Amniotic stem cell (primary cell): ENCODE results near the gene MZT2A.
"Not testable (repeated sequence)": the region's sequence is repeated elsewhere in the genome, so short reads cannot be mapped to it uniquely, and the experiment has no call there.

ENCODE experiments used
- DNase-seq: peaks from one replicate; lab custom pipeline; 2025; lab: John Stamatoyannopoulos, UW

The MZT2A gene

DNA sequence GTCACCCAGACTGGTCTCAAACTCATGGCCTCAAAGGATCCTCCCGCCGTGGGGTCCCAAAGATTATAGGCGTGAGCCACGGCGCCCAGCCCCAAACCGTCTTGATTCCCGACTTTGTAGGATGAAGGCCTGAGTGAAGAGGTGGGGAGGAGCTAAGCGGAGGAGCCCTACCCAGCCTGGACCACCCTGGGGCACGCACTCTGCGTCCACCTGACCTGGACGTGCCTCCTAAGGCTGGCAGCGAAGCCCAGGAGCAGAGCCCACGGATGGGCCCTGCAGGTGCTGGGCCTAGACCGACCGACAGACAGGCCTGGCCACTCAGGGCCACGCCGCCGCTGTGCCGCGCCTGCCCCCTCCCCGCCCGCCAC is 744 bp downstream of the MZT2A start:
- not testable (repeated sequence) for DNase-seq

DNA sequence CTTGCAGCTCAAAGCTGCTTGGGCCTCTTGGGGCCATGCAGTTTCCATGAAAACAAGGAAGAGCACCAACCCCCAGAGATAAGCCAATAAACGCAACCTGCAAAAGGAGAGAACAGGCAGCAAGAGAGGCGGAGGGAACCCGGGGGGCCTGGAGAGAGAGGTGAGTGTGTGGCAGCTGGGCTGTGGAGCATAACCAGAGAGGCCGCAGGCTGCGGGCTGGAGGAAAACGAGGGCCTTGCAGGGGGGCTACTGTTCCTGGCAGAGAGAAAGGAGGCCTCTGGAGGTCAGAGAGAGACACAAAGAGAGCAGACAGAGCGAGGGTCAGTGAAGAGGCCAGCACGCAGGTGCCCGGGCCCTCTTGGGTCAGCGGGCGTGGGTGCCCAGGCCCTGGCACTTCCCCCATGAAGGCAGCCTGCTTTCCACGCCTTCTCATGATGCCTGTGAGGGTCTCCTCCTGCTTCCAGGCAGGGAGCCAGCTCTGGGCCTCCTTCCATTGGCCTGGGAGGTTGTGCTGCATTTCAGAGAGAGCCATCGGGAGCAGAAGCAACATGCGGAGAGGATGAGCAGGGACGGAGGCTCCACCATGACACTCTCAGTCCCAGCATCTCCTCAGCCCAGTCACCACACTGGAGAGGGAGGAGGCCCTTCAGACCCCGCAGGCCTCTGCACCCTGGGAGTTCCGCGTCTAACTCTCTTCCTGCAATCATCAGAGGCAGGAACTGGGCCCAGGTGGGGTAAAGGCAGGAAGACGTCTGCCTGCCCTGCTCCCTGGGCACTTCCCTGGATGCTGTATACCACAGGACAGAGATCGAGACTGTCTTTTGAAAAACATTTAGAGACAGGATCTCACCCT is 1.4 kb downstream of the MZT2A start:
- DNase-seq: not testable (repeated sequence)

DNA sequence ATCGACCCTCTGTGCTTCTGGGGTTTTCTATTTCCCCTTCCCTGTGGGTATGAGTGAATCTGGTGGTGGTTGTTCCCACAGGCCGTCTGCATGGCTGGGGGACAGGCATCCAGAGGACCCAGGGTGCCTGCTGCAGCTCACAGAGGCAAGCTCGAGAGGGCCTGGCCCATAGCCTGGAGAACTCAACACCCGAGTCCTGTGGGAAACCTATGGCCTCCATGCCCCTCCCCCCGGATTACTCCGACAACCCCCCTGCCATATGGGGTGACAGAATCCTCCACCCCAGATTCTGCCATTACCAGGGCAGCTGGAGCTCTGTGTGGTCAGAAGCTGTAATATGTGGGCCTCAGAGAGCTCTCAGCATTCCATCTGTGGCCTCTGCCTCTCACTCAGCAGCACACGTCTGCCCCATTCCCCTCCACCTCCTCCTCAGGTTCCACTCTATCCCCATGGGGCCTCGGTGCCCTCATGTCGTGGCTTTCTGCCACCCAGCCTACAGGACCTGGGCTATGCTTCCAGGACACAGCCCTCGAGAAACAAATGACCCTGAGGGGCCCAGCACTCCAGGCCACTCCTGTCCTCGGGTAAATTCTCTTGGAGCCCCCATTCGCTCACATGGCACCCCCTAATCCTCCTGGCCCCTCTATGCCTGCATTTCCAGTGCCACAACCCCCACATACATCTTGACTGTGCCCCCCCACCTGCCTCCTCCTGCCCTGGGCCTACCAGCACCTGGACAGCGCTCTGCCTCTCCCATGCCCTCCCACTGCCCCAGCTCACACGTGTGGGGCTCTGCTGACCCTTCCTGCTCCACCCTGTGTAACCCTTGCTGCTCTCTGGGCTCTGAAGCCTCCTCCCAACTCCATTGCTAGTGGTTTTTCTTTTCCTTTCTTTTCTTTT is 3.6 kb downstream of the MZT2A start:
- no peak for DNase-seq

DNA sequence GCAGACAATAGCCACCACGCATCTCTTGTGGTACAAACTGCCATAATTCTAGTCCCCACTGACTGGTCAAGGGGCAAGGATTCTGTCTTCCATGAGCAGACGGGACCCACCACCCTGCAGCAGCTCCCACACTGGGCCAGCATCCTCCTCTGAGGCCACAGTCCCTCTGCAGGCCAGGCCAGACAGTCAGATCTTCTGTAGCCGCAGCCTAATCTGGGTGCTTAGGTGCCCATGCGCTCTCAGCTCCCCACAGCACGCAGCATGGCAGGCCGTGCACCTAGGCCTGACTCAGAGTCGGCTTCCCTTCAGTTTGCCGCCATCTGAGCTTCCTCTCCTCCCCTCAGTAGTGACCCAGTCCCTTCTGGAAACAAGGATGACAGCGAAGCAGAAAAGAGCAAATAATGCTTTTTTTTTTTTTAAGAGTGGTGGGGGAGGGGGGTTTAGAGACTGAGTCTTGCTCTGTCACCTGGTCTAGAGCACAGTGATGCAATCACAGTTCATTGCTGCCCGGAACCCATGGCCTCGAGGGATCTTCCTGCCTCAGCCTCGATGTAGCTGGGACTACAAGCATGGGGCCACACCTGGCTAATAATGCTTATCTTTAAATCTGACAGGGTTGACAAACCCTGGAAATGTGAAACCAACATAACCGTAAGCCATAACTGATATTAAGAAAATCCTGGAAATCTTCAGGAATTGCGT is 5.8 kb downstream of the MZT2A start:
- DNase-seq: not testable (repeated sequence)

DNA sequence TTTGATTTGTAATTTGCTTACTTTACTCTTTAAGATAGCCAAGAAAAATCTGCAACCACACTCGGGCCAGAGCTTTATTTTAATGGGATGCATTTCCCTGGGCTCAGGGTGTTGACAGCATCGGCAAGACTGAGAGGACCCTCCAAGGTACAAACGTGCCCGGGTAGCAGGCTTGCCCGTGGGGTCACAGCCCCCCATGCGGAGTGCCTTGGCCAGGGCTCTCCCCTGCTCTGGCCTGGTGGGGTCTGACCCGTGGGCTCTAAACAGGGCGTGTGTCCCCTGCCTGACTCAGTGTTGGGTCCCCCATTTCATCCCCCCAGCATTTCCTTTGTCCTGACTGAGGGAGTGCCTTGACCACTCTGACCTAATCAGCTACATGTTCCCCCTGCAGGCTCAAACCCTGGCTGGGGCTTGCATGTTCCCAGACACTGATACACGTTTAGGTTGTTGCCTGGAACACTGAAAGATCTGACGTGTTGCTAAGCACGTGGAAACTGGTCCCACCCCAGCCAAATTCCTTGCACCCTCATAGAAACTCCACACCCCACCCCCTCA is 7.2 kb downstream of the MZT2A start:
- not testable (repeated sequence) for DNase-seq

DNA sequence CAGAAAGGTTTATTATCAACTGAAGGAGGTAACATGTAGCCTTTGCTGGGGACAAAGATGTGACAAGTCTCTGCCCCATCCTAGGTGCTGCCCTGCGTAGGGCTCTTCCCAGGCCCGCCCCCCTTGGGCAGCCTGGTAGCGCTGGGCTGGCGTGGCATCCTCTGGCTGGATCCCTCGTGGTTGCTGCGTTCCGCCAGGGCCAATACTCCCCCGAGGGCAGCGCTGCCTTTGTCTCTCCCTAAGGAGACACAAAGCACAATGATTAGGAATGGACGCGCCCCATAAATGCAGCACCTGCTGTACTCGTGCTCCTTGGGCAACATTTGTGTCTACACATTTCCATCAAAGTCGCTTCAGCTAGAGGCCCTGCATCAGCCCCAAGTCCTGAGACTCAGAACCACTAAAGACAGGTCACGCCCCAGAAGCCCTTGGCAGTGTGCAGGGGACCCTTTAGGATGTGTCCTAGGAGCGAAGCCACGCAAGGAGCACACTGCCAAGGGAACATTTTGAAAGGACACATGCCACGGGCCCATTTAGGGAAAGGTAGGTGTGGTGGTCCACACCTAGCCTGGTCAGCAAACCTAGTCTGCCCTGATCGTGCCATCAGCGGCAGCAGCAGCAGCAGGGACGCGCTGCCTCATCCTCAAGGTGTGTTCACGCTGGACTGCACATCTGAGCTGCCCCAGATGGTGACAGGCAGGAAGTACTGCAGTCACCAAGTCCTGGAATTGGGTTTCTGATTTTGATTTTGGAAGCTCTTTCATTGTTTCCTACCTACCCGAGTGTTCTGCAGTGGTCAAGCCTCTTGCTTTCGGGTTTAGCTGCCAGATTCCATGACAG is 8.0 kb downstream of the MZT2A start:
- DNase-seq: not testable (repeated sequence)

DNA sequence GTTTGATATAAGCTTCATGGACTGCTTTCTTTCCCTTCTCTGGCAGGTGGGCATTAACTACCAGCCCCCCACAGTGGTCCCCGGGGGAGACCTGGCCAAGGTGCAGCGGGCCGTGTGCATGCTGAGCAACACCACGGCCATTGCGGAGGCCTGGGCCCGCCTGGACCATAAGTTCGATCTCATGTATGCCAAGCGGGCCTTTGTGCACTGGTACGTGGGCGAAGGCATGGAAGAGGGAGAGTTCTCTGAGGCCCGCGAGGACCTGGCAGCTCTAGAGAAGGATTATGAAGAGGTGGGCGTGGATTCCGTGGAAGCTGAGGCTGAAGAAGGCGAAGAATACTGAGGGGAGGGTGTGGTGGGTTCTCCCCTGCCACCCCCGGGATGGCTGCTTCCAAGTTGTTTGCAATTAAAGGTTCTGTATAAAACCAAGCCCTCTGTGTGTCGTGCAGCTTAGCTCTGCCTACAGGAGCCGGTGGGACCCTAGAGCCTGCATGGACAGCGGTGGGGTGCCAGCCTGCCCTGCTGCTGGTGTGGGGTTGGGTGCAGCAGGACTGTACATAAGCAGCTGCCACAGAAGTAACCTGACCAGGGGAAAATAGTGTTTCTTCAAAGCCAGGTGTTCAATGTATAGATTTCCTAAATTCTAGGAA is 9.6 kb downstream of the MZT2A start:
- not testable (repeated sequence) for DNase-seq

DNA sequence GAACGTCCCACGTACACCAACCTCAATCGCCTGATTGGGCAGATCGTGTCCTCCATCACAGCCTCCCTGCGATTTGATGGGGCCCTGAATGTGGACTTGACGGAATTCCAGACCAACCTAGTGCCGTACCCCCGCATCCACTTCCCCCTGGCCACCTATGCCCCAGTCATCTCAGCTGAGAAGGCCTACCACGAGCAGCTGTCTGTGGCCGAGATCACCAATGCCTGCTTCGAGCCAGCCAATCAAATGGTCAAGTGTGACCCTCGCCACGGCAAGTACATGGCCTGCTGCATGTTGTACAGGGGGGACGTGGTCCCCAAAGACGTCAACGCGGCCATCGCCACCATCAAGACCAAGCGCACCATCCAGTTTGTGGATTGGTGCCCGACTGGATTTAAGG is 11.8 kb downstream of the MZT2A start:
- DNase-seq: not testable (repeated sequence)

DNA sequence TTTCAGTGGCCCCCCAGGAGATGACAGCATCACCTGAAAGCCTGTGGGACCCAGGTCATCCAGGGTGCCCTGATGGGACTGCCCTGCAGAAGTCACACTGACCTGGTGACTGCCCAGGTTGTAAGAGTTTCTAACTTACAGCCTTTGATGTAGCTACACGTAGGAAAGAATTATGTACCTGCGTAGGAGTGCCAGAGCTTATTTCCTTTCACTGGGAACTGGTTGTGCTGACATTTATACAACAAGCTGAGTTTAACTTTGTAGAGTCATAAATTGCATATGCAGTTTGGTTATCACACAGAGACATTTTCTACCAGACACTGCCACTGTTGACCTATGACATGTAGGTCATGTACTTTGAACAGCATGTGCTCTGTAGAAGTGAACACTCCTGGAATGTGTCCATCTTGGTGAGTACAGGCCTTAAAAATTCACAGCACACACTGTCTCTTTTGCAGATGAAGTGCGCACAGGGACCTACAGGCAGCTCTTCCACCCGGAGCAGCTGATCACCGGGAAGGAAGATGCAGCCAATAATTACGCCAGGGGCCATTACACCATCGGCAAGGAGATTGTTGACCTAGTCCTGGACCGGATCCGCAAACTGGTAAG is 13.2 kb downstream of the MZT2A start:
- not testable (repeated sequence) for DNase-seq

DNA sequence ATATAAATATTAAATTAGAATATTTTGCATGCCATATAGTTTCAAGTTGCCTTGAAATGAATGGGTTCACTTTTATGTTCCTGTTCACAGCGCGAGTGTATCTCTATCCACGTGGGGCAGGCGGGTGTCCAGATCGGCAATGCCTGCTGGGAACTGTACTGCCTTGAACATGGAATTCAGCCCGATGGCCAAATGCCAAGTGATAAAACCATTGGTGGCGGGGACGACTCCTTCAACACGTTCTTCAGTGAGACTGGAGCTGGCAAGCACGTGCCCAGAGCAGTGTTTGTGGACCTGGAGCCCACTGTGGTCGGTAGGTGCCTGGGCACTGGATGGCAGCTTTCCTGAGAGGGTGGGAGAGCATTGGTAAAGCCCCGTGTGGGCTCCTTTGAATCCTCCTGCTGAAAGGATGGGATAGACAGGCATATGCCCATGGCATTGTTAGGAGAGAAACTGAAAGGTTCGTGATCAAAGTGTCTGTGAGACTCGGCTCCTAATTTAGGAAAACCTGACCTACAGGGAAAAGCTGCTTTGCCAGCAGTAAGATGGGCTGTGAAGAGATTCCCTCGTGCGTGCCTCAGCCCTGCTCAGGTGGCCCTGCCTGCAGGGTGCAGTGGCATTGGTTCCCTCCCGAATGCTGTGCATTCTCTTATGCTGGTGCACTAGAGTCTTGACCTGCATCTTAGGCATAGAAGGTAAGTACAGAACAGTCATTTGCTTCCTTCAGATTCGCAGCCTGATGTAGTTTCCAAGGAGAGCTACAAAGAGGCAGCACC is 13.9 kb downstream of the MZT2A start:
- not testable (repeated sequence) for DNase-seq

DNA sequence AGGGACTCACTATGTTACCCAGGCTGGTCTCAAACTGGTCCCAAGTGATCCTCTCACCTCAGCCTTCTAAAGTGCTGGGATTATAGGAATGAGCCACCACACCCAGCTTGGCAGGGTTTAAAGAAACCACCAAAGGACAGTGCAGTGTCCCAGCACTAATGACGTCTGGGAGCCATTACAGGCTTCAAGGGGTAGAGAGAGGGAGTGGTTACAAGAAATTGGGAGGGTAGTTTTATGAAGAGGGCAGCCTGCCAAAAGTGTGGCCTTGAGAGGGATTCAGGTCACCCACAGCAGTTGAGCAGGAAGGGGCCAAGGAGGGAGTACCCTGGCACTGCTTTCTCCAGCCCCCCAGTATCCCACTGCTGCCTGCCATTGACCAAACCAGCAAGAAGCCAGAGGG is 15.0 kb downstream of the MZT2A start:
- not testable (repeated sequence) for DNase-seq

DNA sequence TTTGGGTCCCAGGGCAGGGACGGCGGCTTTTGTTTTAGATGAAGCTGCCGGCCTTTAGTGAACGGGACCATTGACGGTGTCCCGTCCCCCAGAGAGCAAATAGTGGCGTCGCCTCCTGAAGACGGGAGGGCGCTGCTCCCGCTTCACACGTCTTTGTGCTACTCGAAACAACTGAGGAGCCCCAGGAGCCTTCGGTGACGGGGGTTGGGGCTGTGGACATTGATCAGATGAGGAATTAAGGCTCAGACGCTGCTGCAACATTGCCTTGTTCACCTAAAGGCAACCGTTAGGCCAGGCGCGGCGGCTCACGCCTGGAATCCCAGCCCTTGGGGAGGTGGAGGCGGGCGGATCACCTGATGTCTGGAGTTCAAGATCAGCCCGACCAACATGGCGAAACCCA is 15.8 kb downstream of the MZT2A start:
- not testable (repeated sequence) for DNase-seq

DNA sequence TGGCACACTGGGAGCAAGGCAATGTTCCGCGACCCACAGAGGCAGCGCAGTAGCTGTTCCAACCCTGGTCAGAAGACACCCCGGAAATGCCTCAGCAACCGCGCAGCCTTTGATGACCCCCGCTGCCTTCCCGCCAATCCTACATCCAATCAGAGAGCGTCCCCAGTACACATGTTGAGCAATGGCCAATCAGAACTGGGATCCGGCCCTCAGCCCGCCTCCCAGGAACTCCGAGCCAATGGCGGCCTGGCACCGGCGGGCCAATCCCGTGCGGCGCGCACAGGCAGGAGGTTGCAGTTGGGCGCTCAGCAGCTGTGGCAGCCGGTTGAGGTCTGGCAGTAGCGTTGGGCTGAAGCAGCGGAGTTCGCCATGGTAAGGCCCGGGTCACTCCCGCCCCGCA is 16.4 kb downstream of the MZT2A start, which contains the start of gene TUBA3D:
TSS of gene TUBA3D (plus strand) at position 289 of the 400 bp plus-strand sequence. CDS start at position 370, 81 bp downstream.
- DNase-seq: no peak

DNA sequence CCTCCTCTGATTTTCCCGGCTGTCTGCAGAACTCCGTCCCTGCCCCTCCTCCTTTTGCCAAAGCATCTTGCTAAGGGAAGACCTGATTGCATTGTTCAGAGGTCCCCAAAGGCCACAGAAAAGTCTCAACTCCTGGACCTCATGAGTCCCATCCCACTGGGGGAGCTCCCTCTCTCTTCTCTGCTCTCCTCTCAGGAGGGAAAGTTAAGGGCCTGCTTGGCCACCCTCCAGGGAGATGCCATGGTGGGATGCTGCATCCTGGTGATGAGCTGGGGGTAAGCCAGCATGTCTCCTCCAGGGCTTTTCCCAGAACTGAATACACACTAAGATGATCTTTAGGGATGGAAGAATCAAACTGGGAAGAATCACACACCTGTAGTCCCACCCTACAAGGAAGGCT is 18.9 kb downstream of the MZT2A start:
- DNase-seq: not testable (repeated sequence)

DNA sequence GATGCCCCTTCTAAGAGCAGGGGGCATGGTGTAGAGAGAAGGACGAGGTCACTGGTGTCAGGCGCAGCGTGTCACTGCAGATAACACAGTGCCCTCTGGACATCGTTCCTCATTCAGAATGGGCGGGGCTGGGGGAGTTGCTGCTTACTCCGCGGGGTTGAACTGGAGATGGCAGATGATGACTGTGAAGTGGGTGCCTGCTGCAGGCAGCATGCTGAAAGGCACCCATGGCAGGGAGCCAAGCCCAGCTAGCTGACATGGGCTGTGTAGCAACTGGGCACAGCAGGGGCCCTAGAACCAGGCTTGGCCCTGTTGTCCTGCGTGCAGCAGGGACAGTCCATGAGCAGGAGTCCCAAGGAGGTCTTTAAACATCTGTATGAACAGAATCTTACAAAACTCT is 20.6 kb downstream of the MZT2A start:
- not testable (repeated sequence) for DNase-seq

DNA sequence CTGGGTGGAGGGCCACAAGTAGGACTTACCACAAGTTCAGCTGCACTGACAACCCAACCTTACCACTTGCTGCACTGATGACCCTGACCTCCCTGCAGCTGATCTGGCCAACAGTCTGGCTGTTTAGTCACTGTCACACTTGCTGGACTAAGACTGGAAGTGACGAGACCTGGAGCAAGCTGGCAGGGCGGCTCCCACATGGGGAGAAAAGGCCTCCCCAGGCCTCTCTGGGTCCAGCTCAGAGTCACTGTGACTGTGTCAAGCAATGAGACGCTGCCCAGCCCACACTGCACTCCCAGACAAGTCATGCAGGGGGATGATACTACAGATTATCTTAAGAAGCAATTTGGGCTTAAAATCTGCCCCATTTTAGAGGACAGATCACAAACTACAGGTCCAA is 21.3 kb downstream of the MZT2A start:
- not testable (repeated sequence) for DNase-seq

DNA sequence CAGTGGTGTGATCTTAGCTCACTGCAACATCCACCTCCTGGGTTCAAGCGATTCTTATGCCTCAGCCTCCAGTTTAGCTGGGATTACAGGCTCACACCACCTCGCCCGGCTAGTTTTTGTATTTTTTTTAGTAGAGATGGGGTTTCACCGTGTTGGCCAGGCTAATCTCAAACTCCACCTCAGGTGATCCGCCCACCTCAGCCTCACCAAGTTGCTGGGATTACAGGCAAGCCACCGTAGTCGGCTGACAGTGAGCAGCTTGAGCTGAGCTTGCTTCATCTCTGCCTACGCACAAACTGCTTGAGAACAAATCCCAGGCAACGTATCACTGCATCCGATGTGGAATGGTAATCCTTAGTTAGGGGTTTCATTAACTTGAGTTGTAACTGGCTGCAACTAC is 24.5 kb downstream of the MZT2A start:
- DNase-seq: not testable (repeated sequence)

DNA sequence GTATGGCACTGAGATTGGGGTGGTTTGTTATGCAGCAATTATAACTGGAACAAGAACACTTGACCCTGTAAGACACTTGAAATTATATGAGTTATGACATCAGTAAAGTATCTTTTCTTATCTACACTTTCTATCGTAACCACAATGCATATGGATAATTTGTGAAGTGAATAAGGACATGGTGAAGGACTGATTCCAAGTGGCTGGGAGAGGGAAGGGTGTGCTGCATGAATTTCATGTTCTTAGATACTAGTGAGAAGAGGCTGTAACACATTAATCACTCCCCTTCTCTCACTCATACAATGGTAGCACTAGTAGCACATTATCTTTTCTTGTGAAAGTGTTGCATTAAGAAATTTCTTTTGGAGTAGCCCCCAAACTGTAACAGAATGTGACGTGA is 37.3 kb downstream of the MZT2A start:
- DNase-seq: not testable (repeated sequence)
